ENCODE measurements around the gene PPM1B.

Gene PPM1B

GRCh38 chr2:44150473-44150872, 18.2 kb upstream of the PPM1B start:
- ChIA-PET CTCF (no interaction called here), POLR2A (no interaction called here)
- DNase-seq (ENCODE audit: extremely low spot score), result no peak
- TF ChIP-seq L3MBTL2 (conservative IDR thresholded peaks at IDR 0.05), result no peak
- no peak for TF ChIP-seq FOXM1 (IDR thresholded peaks at IDR 0.05; ENCODE audit: borderline replicate concordance)
- no peak for TF ChIP-seq ELF4 (IDR thresholded peaks at IDR 0.05)
- TF ChIP-seq NFRKB (IDR thresholded peaks at IDR 0.05), result no peak
- TF ChIP-seq TARDBP (IDR thresholded peaks at IDR 0.05), result no peak

GRCh38 chr2:44152865-44153669, 15.6 kb upstream of the PPM1B start:
- POLR2A ChIA-PET, result no interaction called here
- TF ChIP-seq SP1 (IDR thresholded peaks at IDR 0.05) (no peak), BHLHE40 (IDR thresholded peaks at IDR 0.05; ENCODE audit: borderline replicate concordance) (no peak), L3MBTL2 (conservative IDR thresholded peaks at IDR 0.05) (no peak), ELF4 (IDR thresholded peaks at IDR 0.05) (no peak), ZNF384 (IDR thresholded peaks at IDR 0.05) (no peak), NFRKB (IDR thresholded peaks at IDR 0.05) (no peak), CTBP1 (IDR thresholded peaks at IDR 0.05; ENCODE audit: borderline replicate concordance) (no peak), HDGF (IDR thresholded peaks at IDR 0.05; ENCODE audit: borderline replicate concordance) (no peak), FOXK2 (IDR thresholded peaks at IDR 0.05) (no peak), ARNT (IDR thresholded peaks at IDR 0.05) (no peak), FOXA1 (IDR thresholded peaks at IDR 0.05) (no peak), FOXM1 (IDR thresholded peaks at IDR 0.05; ENCODE audit: borderline replicate concordance) (no peak), TARDBP (IDR thresholded peaks at IDR 0.05) (no peak), SUZ12 (IDR thresholded peaks at IDR 0.05) (no peak), PKNOX1 (IDR thresholded peaks at IDR 0.05) (no peak), LEF1 (IDR thresholded peaks at IDR 0.05; ENCODE audit: borderline replicate concordance) (no peak)
- DNase-seq (ENCODE audit: extremely low spot score), result no peak
- CTCF ChIA-PET, result no interaction called here

- POLR2A ChIA-PET, result interaction anchor here (1.5 kb wide), 1 partner anchor 12 kb away, joined by 4 read pairs; the partner anchor contains the start of gene PPM1B
- TF ChIP-seq PKNOX1 (IDR thresholded peaks at IDR 0.05), result no peak
- no peak for TF ChIP-seq L3MBTL2 (conservative IDR thresholded peaks at IDR 0.05)
- no peak for TF ChIP-seq ELF4 (IDR thresholded peaks at IDR 0.05)
- TF ChIP-seq HDGF (IDR thresholded peaks at IDR 0.05; ENCODE audit: borderline replicate concordance), result no peak
- no peak for TF ChIP-seq FOXA1 (IDR thresholded peaks at IDR 0.05)
- CTCF ChIA-PET, result no interaction called here
Observed at GRCh38 chr2:44155666-44156446, 12.8 kb upstream of the PPM1B start.

GRCh38 chr2:44163777-44164176, 4.9 kb upstream of the PPM1B start:
- no peak for DNase-seq (ENCODE audit: extremely low spot score)
- CTCF ChIA-PET, result no interaction called here
- TF ChIP-seq L3MBTL2 (conservative IDR thresholded peaks at IDR 0.05) (no peak), FOXA1 (IDR thresholded peaks at IDR 0.05) (no peak), HDGF (IDR thresholded peaks at IDR 0.05; ENCODE audit: borderline replicate concordance) (no peak), TARDBP (IDR thresholded peaks at IDR 0.05) (no peak), ZNF384 (IDR thresholded peaks at IDR 0.05) (no peak), NFRKB (IDR thresholded peaks at IDR 0.05) (no peak), SUZ12 (IDR thresholded peaks at IDR 0.05) (no peak), ELF4 (IDR thresholded peaks at IDR 0.05) (no peak), BHLHE40 (IDR thresholded peaks at IDR 0.05; ENCODE audit: borderline replicate concordance) (no peak), PKNOX1 (IDR thresholded peaks at IDR 0.05) (no peak), CTBP1 (IDR thresholded peaks at IDR 0.05; ENCODE audit: borderline replicate concordance) (no peak), FOXK2 (IDR thresholded peaks at IDR 0.05) (no peak)
- POLR2A ChIA-PET, result no interaction called here

More at GRCh38 chr2:44155666-44156446, 12.8 kb upstream of the PPM1B start:
- no peak for DNase-seq (ENCODE audit: extremely low spot score)

- DNase-seq (ENCODE audit: extremely low spot score), result no peak
- TF ChIP-seq ELF4 (IDR thresholded peaks at IDR 0.05) (no peak), FOXM1 (IDR thresholded peaks at IDR 0.05; ENCODE audit: borderline replicate concordance) (no peak), SUZ12 (IDR thresholded peaks at IDR 0.05) (no peak), SP1 (IDR thresholded peaks at IDR 0.05) (no peak), L3MBTL2 (conservative IDR thresholded peaks at IDR 0.05) (no peak), TARDBP (IDR thresholded peaks at IDR 0.05) (no peak), NFRKB (IDR thresholded peaks at IDR 0.05) (no peak), ARNT (IDR thresholded peaks at IDR 0.05) (no peak), ZNF384 (IDR thresholded peaks at IDR 0.05) (no peak), PKNOX1 (IDR thresholded peaks at IDR 0.05) (no peak)
- ChIA-PET POLR2A (no interaction called here), CTCF (interaction anchor here (0.5 kb wide), 1 partner anchor 79 kb away, joined by 3 read pairs; no protein-coding TSS in a partner anchor)
Observed at GRCh38 chr2:44164617-44165016, 4.1 kb upstream of the PPM1B start.
